Liver (tissue), 9 donors: ENCODE data around the gene PARP8. TPM values are rescaled to one million over a fixed set of nuclear protein-coding genes. Genes with fewer than 3 reads are reported as not detected.

Experiments
- DNase-seq: peaks from one replicate; pipeline ENCODE4 v3.0.0-alpha.2; 2017; ENCODE audit warnings: low spot score
- H3K27ac ChIP-seq, 2 donors: one replicate each; pipeline ENCODE4 v1.7.0; 2013; ENCODE audit warnings: inconsistent platforms in 2 of 2, low read length in 2 of 2, control low read depth in 1 of 2, low read depth in 1 of 2, mild to moderate bottlenecking in 1 of 2
- H3K27me3 ChIP-seq, 4 donors: one replicate each; pipeline versions ENCODE4 v1.6.1 to v1.7.0; 2013; ENCODE audit warnings: low read length in 3 of 4, inconsistent platforms in 1 of 4, mild to moderate bottlenecking in 1 of 4, moderate library complexity in 1 of 4; ENCODE audit not compliant: control insufficient read depth in 4 of 4, insufficient read depth in 4 of 4
- H3K36me3 ChIP-seq, 4 donors: one replicate each; pipeline versions ENCODE4 v1.6.1 to v1.7.0; 2013; ENCODE audit warnings: low read length in 3 of 4, mild to moderate bottlenecking in 3 of 4, low read depth in 1 of 4, moderate library complexity in 1 of 4; ENCODE audit not compliant: control insufficient read depth in 4 of 4, insufficient read depth in 3 of 4
- H3K4me1 ChIP-seq, 4 donors: one replicate each; pipeline versions ENCODE4 v1.6.1 to v1.7.0; 2013; ENCODE audit warnings: low read length in 3 of 4, mild to moderate bottlenecking in 3 of 4, moderate library complexity in 1 of 4; ENCODE audit not compliant: control insufficient read depth in 4 of 4, insufficient read depth in 4 of 4
- H3K4me3 ChIP-seq, 3 donors: one replicate each; pipeline versions ENCODE4 v1.6.1 to v1.7.0; 2013; ENCODE audit warnings: low read length in 3 of 3, control low read depth in 1 of 3, low read depth in 1 of 3, mild to moderate bottlenecking in 1 of 3
- H3K9ac ChIP-seq, 2 donors: one replicate each; pipeline ENCODE4 v1.7.0; 2013; ENCODE audit warnings: low read length in 2 of 2, mild to moderate bottlenecking in 2 of 2, moderate library complexity in 2 of 2, control low read depth in 1 of 2, low read depth in 1 of 2
- H3K9me3 ChIP-seq, 4 donors: one replicate each; pipeline versions ENCODE4 v1.6.1 to v1.7.0; 2013; ENCODE audit warnings: low read length in 3 of 4; ENCODE audit not compliant: control insufficient read depth in 4 of 4
- EGR1 ChIP-seq, 2 donors: IDR thresholded peaks; 2 replicates each; pipeline ENCODE4 v1.6.1; 2016 to 2018; ENCODE audit warnings: antibody characterized with exemption in 2 of 2, low read depth in 2 of 2
- FOXA1 ChIP-seq: IDR thresholded peaks from 2 replicates; pipeline ENCODE4 v1.6.1; 2016; ENCODE audit warnings: antibody characterized with exemption
- FOXA2 ChIP-seq: IDR thresholded peaks from 2 replicates; pipeline ENCODE4 v1.6.1; 2016; ENCODE audit warnings: antibody characterized with exemption
- GABPA ChIP-seq, 2 donors: IDR thresholded peaks in 1 of 2; conservative IDR thresholded peaks in 1 of 2; 2 replicates each; pipeline ENCODE4 v1.6.1; 2016; ENCODE audit warnings: antibody characterized with exemption in 2 of 2, mild to moderate bottlenecking in 1 of 2, moderate library complexity in 1 of 2
- HNF4A ChIP-seq, 2 donors: conservative IDR thresholded peaks; 2 replicates each; pipeline ENCODE4 v1.6.1; 2016; ENCODE audit warnings: antibody characterized with exemption in 2 of 2, mild to moderate bottlenecking in 2 of 2
- HNF4G ChIP-seq: IDR thresholded peaks from 2 replicates; pipeline ENCODE4 v1.6.1; 2016; ENCODE audit warnings: antibody characterized with exemption
- JUND ChIP-seq, 2 donors: IDR thresholded peaks; 2 replicates each; pipeline ENCODE4 v1.6.1; 2016; ENCODE audit warnings: antibody characterized with exemption in 2 of 2
- NR2F2 ChIP-seq: IDR thresholded peaks from 2 replicates; pipeline ENCODE4 v1.6.1; 2016; ENCODE audit warnings: antibody characterized with exemption
- RAD21 ChIP-seq, 2 donors: IDR thresholded peaks; 2 replicates each; pipeline ENCODE4 v1.6.1; 2016; ENCODE audit warnings: antibody characterized with exemption in 2 of 2, mild to moderate bottlenecking in 2 of 2
- RXRA ChIP-seq, 2 donors: IDR thresholded peaks; 2 replicates each; pipeline ENCODE4 v1.6.1; 2017 to 2018; ENCODE audit warnings: antibody characterized with exemption in 2 of 2, mild to moderate bottlenecking in 1 of 2
- SP1 ChIP-seq: IDR thresholded peaks from 2 replicates; pipeline ENCODE4 v1.6.1; 2018; ENCODE audit warnings: antibody characterized with exemption, mild to moderate bottlenecking
- TAF1 ChIP-seq: conservative IDR thresholded peaks from 2 replicates; pipeline ENCODE4 v1.6.1; 2016; ENCODE audit warnings: antibody characterized with exemption, mild to moderate bottlenecking
- WGBS: extraction: QIAGEN DNeasy Blood & Tissue Kit; methylation state at CpG from one replicate; pipeline ENCODE4 v1.1.7; 2013; 5-methylcytosine and 5-hydroxymethylcytosine counted together
- polyA plus RNA-seq, 2 donors: library from polyadenylated mRNA; stranded (reverse) in 1 of 2; unstranded in 1 of 2; fragments of 200-250 nt in 1 of 2; fragments of >200 nt in 1 of 2; fragmentation: Nextera tagmentation in 1 of 2; extraction: Ambion mirVana in 1 of 2; gene quantifications; one replicate each; pipeline versions ENCODE4 v1.2.1 to v1.2.3, GENCODE V29; 2013 to 2015
- total RNA-seq, 2 donors: library from RNA; depleted of rRNA; stranded (reverse); fragments of >200 nt; gene quantifications; one replicate each; pipeline ENCODE4 v1.2.3, GENCODE V29; 2014
- TF ChIP-seq, protein P1 (sequence below): IDR thresholded peaks from 2 replicates; pipeline ENCODE4 v1.6.1; 2016; ENCODE audit warnings: antibody characterized with exemption, mild to moderate bottlenecking
- TF ChIP-seq, protein P2 (sequence below): IDR thresholded peaks from 2 replicates; pipeline ENCODE4 v1.6.1; 2016; ENCODE audit warnings: antibody characterized with exemption
- TF ChIP-seq, protein P3 (sequence below): fragments of 150-350 bp; IDR thresholded peaks from 2 replicates; pipeline ENCODE4 v1.5.1; 2017; ENCODE audit warnings: improper control_type of control experiment, low read depth, low read length; ENCODE audit not compliant: missing input control
- TF ChIP-seq, protein P4 (sequence below): IDR thresholded peaks from 2 replicates; pipeline ENCODE4 v1.6.1; 2016; ENCODE audit warnings: antibody characterized with exemption
- TF ChIP-seq, protein P5 (sequence below): IDR thresholded peaks from 2 replicates; pipeline ENCODE4 v1.6.1; 2016; ENCODE audit warnings: antibody characterized with exemption
- donor health status: healthy.
- donor health status: healthy.
- donor health status: healthy.
- donor health status: healthy.
- donor health status: healthy.

The PARP8 gene
- total and polyA plus RNA-seq, 4 donors: 3.9 to 16.0 (median 7.1) TPM

DNA sequence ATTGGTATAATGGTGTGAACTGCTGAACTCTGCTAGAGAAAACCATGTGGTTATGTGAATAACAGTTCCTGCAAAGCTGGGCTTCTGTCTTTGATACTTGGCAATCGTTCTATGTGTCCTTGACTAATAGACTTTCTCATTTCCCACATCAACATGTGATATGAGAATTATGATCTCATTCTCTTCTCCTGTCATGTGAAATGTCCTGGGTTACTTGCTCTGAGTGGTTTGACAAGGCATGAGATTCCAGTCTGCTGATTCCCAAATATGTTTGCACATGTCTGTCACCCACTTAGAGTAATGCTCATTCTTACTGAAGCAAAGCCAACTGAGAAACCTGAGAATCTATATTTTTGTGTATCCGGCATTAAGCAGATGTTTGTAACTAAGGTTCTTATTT lies 141.2 kb downstream of the PARP8 start:
- no peak overlapping the region for H3K9ac ChIP-seq
- TF ChIP-seq RAD21 (IDR thresholded peaks at IDR 0.05): no peak
- no peak for TF ChIP-seq NR2F2
- no peak for TF ChIP-seq GABPA (IDR thresholded peaks at IDR 0.05 in 1 of 2, conservative IDR thresholded peaks at IDR 0.05 in 1 of 2)
- no peak for TF ChIP-seq JUND (IDR thresholded peaks at IDR 0.05)
- TF ChIP-seq SP1: no peak
- no peak for TF ChIP-seq EGR1 (IDR thresholded peaks at IDR 0.05; ENCODE audit: low read depth in 2 of 2)
- TF ChIP-seq HNF4A (conservative IDR thresholded peaks at IDR 0.05): no peak
- TF ChIP-seq, protein P1, sequence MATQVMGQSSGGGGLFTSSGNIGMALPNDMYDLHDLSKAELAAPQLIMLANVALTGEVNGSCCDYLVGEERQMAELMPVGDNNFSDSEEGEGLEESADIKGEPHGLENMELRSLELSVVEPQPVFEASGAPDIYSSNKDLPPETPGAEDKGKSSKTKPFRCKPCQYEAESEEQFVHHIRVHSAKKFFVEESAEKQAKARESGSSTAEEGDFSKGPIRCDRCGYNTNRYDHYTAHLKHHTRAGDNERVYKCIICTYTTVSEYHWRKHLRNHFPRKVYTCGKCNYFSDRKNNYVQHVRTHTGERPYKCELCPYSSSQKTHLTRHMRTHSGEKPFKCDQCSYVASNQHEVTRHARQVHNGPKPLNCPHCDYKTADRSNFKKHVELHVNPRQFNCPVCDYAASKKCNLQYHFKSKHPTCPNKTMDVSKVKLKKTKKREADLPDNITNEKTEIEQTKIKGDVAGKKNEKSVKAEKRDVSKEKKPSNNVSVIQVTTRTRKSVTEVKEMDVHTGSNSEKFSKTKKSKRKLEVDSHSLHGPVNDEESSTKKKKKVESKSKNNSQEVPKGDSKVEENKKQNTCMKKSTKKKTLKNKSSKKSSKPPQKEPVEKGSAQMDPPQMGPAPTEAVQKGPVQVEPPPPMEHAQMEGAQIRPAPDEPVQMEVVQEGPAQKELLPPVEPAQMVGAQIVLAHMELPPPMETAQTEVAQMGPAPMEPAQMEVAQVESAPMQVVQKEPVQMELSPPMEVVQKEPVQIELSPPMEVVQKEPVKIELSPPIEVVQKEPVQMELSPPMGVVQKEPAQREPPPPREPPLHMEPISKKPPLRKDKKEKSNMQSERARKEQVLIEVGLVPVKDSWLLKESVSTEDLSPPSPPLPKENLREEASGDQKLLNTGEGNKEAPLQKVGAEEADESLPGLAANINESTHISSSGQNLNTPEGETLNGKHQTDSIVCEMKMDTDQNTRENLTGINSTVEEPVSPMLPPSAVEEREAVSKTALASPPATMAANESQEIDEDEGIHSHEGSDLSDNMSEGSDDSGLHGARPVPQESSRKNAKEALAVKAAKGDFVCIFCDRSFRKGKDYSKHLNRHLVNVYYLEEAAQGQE: no peak
- TF ChIP-seq FOXA2: no peak
- TF ChIP-seq, protein P2, sequence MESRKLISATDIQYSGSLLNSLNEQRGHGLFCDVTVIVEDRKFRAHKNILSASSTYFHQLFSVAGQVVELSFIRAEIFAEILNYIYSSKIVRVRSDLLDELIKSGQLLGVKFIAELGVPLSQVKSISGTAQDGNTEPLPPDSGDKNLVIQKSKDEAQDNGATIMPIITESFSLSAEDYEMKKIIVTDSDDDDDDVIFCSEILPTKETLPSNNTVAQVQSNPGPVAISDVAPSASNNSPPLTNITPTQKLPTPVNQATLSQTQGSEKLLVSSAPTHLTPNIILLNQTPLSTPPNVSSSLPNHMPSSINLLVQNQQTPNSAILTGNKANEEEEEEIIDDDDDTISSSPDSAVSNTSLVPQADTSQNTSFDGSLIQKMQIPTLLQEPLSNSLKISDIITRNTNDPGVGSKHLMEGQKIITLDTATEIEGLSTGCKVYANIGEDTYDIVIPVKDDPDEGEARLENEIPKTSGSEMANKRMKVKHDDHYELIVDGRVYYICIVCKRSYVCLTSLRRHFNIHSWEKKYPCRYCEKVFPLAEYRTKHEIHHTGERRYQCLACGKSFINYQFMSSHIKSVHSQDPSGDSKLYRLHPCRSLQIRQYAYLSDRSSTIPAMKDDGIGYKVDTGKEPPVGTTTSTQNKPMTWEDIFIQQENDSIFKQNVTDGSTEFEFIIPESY: no peak
- H3K27me3 ChIP-seq: no peaks in the 10 kb centered on the region
- no peak overlapping the region for H3K27ac ChIP-seq
- no peak overlapping the region for H3K4me3 ChIP-seq
- peaks cover 0 to 7% (median under 1%) of the 10 kb centered on the region in 4 donors for H3K9me3 ChIP-seq
- peaks cover 0 to 6% (median 4%) of the 10 kb centered on the region in 4 donors for H3K36me3 ChIP-seq
- no peaks in the 10 kb centered on the region for H3K4me1 ChIP-seq
- 87% methylated on average over 2 of the region's 2 CpGs for WGBS
- DNase-seq: no peak

DNA sequence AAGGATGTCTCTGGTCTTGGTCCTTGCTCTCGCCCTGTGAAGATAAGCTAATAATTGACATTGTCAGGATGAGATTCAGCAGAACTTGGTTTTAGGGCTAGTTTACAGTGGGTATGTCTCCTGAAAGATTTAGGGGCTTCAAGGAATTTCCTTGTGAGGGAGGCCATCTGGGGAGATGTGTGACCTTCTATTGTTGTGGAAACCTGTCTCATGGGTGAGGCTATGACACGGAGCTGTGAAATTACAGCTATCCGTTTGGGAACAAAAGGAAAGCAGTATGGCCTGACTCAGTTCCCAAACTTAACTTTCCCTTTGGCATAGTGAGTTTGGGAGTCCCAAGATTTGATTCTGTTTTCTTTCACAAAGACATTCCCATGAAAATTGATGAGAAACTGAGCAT lies 142.0 kb downstream of the PARP8 start:
- no peak for DNase-seq
- Histone ChIP-seq H3K9me3 (peaks cover 0 to 1% (median under 1%) of the 10 kb centered on the region in 4 donors), H3K9ac (no peak overlapping the region), H3K4me1 (no peaks in the 10 kb centered on the region), H3K4me3 (no peak overlapping the region), H3K27ac (no peak overlapping the region), H3K27me3 (no peaks in the 10 kb centered on the region), H3K36me3 (peaks cover 0 to 5% (median 3%) of the 10 kb centered on the region in 4 donors)
- 94% methylated on average over 3 of the region's 3 CpGs for WGBS
- TF ChIP-seq RXRA (IDR thresholded peaks at IDR 0.05) (no peak), FOXA1 (no peak), HNF4G (no peak), HNF4A (conservative IDR thresholded peaks at IDR 0.05) (no peak), FOXA2 (no peak), SP1 (no peak), NR2F2 (no peak), TAF1 (no peak), GABPA (IDR thresholded peaks at IDR 0.05 in 1 of 2, conservative IDR thresholded peaks at IDR 0.05 in 1 of 2) (no peak), JUND (IDR thresholded peaks at IDR 0.05) (no peak)
- TF ChIP-seq, protein P1: no peak
- TF ChIP-seq, protein P3, sequence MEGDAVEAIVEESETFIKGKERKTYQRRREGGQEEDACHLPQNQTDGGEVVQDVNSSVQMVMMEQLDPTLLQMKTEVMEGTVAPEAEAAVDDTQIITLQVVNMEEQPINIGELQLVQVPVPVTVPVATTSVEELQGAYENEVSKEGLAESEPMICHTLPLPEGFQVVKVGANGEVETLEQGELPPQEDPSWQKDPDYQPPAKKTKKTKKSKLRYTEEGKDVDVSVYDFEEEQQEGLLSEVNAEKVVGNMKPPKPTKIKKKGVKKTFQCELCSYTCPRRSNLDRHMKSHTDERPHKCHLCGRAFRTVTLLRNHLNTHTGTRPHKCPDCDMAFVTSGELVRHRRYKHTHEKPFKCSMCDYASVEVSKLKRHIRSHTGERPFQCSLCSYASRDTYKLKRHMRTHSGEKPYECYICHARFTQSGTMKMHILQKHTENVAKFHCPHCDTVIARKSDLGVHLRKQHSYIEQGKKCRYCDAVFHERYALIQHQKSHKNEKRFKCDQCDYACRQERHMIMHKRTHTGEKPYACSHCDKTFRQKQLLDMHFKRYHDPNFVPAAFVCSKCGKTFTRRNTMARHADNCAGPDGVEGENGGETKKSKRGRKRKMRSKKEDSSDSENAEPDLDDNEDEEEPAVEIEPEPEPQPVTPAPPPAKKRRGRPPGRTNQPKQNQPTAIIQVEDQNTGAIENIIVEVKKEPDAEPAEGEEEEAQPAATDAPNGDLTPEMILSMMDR: no peak
- TF ChIP-seq, protein P2: no peak
- TF ChIP-seq, protein P4, sequence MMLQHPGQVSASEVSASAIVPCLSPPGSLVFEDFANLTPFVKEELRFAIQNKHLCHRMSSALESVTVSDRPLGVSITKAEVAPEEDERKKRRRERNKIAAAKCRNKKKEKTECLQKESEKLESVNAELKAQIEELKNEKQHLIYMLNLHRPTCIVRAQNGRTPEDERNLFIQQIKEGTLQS: no peak
- TF ChIP-seq, protein P5, sequence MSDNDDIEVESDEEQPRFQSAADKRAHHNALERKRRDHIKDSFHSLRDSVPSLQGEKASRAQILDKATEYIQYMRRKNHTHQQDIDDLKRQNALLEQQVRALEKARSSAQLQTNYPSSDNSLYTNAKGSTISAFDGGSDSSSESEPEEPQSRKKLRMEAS: no peak
